Spleen (tissue), 13 donors: ENCODE measurements around the gene MCM3. TPM values are rescaled to one million over a fixed set of nuclear protein-coding genes. Genes with fewer than 3 reads are reported as not detected.

Experiments
- DNase-seq: peaks from one replicate; pipeline ENCODE4 v3.0.0-alpha.2; 2020
- H3K27ac ChIP-seq, 8 donors: fragments of 200-600 bp; sonication (generic) in 7 of 8; 1 replicate in 4 of 8; 2 replicates in 4 of 8; pipeline versions ENCODE4 v1.5.0 to v1.8.0; 2016 to 2021; ENCODE audit warnings: inconsistent platforms in 4 of 8, mild to moderate bottlenecking in 4 of 8, moderate library complexity in 1 of 8
- H3K27me3 ChIP-seq, 7 donors: fragments of 200-600 bp; sonication (generic) in 6 of 7; replicated peaks in 1 of 7; 1 replicate in 4 of 7; 2 replicates in 3 of 7; pipeline versions ENCODE4 v1.5.0 to v1.8.0; 2016 to 2021; ENCODE audit warnings: inconsistent platforms in 3 of 7, mild to moderate bottlenecking in 1 of 7
- H3K36me3 ChIP-seq, 6 donors: fragments of 200-600 bp; sonication (generic) in 5 of 6; 1 replicate in 4 of 6; 2 replicates in 2 of 6; pipeline versions ENCODE4 v1.5.0 to v1.8.0; 2016 to 2021; ENCODE audit warnings: inconsistent platforms in 2 of 6
- H3K4me1 ChIP-seq, 6 donors: fragments of 200-600 bp; sonication (generic) in 5 of 6; 1 replicate in 3 of 6; 2 replicates in 3 of 6; pipeline versions ENCODE4 v1.5.0 to v1.8.0; 2016 to 2021; ENCODE audit warnings: inconsistent platforms in 3 of 6
- H3K4me3 ChIP-seq, 8 donors: fragments of 200-600 bp; sonication (generic) in 7 of 8; 1 replicate in 4 of 8; 2 replicates in 4 of 8; pipeline versions ENCODE4 v1.5.0 to v1.8.0; 2016 to 2021; ENCODE audit warnings: inconsistent platforms in 4 of 8, mild to moderate bottlenecking in 4 of 8, moderate library complexity in 2 of 8
- H3K9me3 ChIP-seq, 8 donors: fragments of 200-600 bp; sonication (generic) in 7 of 8; 1 replicate in 4 of 8; 2 replicates in 4 of 8; pipeline versions ENCODE4 v1.5.0 to v1.8.0; 2016 to 2021; ENCODE audit warnings: inconsistent platforms in 4 of 8
- POLR2A ChIP-seq, 3 donors: fragments of 450-650 bp; IDR thresholded peaks; one replicate each; pipeline ENCODE4 v1.5.1; 2017; ENCODE audit warnings: antibody characterized with exemption in 3 of 3, mild to moderate bottlenecking in 1 of 3
- POLR2AphosphoS5 ChIP-seq, 3 donors: sonication (generic); formaldehyde crosslinking; IDR thresholded peaks; one replicate each; pipeline ENCODE4 v1.5.1; 2017; ENCODE audit warnings: antibody characterized with exemption in 3 of 3
- whole genome bisulfite sequencing, 5 donors: extraction: QIAGEN DNeasy Blood & Tissue Kit in 3 of 5; methylation state at CpG; one replicate each; pipeline versions ENCODE4 v1.1.5 to v1.1.7; 2013 to 2018; 5-methylcytosine and 5-hydroxymethylcytosine counted together
- intact Hi-C: fragments of 100-400 bp; cut with DNase I; formaldehyde crosslinking; loops from one replicate; pipeline ENCODE4 v1.15.0; 2023; ENCODE audit warnings: low total_unique reads
- long read RNA-seq, 2 donors: transcript quantifications; one replicate each; lab custom pipeline, GENCODE V29; 2026
- polyA plus RNA-seq, 3 donors: library from polyadenylated mRNA; stranded (reverse); fragments of 200-250 nt; gene quantifications; one replicate each; pipeline ENCODE4 v1.2.1, GENCODE V29; 2013
- total RNA-seq, 7 donors: library from RNA; depleted of rRNA in 3 of 7; stranded (reverse); fragments of >200 nt in 3 of 7; fragmentation: NEBNext Ultra II Directional in 4 of 7; extraction: Animal tissue kit (Norgen Biotek cat#: 25700) in 4 of 7; gene quantifications; one replicate each; pipeline versions ENCODE4 v1.1.0 to v1.2.1, GENCODE V29; 2016 to 2021
- TF ChIP-seq, protein P1 (sequence below), 11 experiments: fragments of 200-600 bp in 7 of 11; fragments of 450-650 bp in 4 of 11; sonication (generic) in 4 of 11; IDR thresholded peaks in 8 of 11; conservative IDR thresholded peaks in 3 of 11; 1 replicate in 7 of 11; 2 replicates in 4 of 11; pipeline versions ENCODE4 v1.4.0 to v1.8.0; 2016 to 2021; ENCODE audit warnings: antibody characterized with exemption in 11 of 11, inconsistent platforms in 4 of 11, mild to moderate bottlenecking in 1 of 11
- donor health status: healthy with polysubstance abuse.
- donor health status: DM: no; HTN: no; CAD: no; lungs with moderate emphysema.
- donor health status: DM: no; HTN: no; CAD: no.
- donor health status: Bipolar disorder and iron deficiency.
- donor health status: healthy.
- donor health status: DM: no; HTN: no; CAD: no.
- donor health status: DM: yes; HTN: yes; CAD: no.

Gene MCM3
- total RNA-seq = 10 to 100 TPM; 32.3 to 48.6 (median 36.8) TPM
- 10 to 100 TPM; 21.1 to 36.5 (median 29.4) TPM for polyA plus RNA-seq
- long read RNA-seq, donor 1, transcript MCM3-201 (17 exons, 3,083 nt) = major isoform, 10 of 10 reads
- long read RNA-seq, donor 1, partial matches to known transcripts = 0 of 10 reads
- long read RNA-seq, donor 1, other reads (novel, unspliced or antisense) = 0 of 10 reads
- long read RNA-seq, donor 2, transcript MCM3-201 (17 exons, 3,083 nt) = major isoform, 8 of 8 reads
- long read RNA-seq, donor 2, partial matches to known transcripts = 0 of 8 reads
- long read RNA-seq, donor 2, other reads (novel, unspliced or antisense) = 0 of 8 reads

DNA sequence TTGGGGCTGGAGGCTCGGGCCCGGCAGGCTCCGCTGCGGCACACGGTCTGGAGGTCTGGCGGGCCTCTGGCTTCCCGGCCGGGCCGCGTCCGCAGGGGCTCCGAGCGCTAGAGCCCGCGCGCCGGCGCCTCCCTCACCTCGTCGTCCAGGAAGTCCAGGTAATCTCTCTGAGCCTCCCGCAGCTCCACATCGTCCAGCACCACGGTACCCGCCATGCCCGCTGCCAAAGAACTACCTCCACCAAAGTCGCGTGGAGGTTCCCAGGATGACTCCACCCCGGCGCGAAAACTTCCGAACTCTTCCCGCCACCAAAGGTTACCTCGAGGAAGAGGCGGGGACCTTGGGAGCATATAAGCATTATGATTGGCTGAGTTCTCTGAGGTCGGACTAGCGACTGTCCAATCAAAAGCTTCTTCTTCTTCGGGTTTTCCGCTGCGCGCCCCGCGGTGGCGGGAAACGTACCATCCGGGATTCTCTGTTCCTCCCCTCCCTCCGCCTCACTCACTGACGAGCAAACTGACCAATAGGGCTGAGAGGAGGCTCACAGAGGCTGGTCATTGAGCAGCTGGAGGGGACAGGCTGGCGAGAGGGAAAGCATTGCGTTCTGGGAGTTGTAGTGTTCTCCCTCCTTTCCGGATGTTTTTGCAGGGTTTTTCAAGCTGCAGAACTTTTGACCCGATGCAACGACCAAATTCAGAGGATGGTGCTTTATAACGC lies at the start of gene MCM3:
Gene MCM3 (minus strand): TSS at position 283 of the 717 bp plus-strand sequence. CDS start 68 bp downstream, at position 215.
- TF ChIP-seq POLR2AphosphoS5 (IDR thresholded peaks at IDR 0.05) = peak; percentile 77 to 84 (median 80)
- TF ChIP-seq, protein P1, sequence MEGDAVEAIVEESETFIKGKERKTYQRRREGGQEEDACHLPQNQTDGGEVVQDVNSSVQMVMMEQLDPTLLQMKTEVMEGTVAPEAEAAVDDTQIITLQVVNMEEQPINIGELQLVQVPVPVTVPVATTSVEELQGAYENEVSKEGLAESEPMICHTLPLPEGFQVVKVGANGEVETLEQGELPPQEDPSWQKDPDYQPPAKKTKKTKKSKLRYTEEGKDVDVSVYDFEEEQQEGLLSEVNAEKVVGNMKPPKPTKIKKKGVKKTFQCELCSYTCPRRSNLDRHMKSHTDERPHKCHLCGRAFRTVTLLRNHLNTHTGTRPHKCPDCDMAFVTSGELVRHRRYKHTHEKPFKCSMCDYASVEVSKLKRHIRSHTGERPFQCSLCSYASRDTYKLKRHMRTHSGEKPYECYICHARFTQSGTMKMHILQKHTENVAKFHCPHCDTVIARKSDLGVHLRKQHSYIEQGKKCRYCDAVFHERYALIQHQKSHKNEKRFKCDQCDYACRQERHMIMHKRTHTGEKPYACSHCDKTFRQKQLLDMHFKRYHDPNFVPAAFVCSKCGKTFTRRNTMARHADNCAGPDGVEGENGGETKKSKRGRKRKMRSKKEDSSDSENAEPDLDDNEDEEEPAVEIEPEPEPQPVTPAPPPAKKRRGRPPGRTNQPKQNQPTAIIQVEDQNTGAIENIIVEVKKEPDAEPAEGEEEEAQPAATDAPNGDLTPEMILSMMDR (IDR thresholded peaks at IDR 0.05 in 8 of 11, conservative IDR thresholded peaks at IDR 0.05 in 3 of 11) = peak in 9 of 11 experiments; percentile 5 to 69 (median 32)
- no peak for TF ChIP-seq POLR2A (IDR thresholded peaks at IDR 0.05)
- peak within 1 kb of the TSS; percentile 61 to 95 (median 86) for H3K4me3 ChIP-seq
- H3K36me3 ChIP-seq = peaks cover 0 to 35% (median 31%) of the 10 kb centered on the region in 6 donors
- H3K9me3 ChIP-seq = no peaks in the 10 kb centered on the region
- 0 to 1% (median 0%) methylated on average over 38 to 53 of the region's 53 CpGs for WGBS, 5 donors
- H3K27me3 ChIP-seq = no peaks in the 10 kb centered on the region
- intact Hi-C loops = loop anchor here (5.0 to 10.0 kb wide), 3 partner anchors 113 to 380 kb away; no protein-coding TSS in a partner anchor
- H3K27ac ChIP-seq = peak within 1 kb of the TSS; percentile 54 to 87 (median 80)
- peaks cover 17 to 59% (median 34%) of the 10 kb centered on the region in 6 donors for H3K4me1 ChIP-seq
- DNase-seq = peak; percentile 97

DNA sequence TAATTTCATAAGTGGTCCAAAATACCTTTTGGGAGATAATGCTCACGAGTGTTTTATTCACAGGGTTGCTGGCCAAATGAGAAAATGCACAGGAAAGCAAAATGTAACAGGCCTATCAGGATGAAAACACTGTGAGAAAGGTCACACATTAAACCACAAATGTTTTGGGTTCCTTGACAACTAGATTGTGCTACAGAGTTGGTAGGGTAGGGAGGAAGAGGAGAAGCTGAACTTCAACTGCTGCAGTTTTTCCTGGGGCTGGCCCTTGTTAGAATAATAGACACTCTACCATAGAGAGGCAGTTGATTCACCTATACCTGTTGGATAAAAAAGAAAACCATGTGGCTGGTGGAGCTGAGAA lies 49.3 kb upstream of the MCM3 start:
- H3K4me3 ChIP-seq = no peak overlapping the region
- no peaks in the 10 kb centered on the region for H3K27me3 ChIP-seq
- H3K36me3 ChIP-seq = no peaks in the 10 kb centered on the region
- peaks cover 0 to 44% (median 13%) of the 10 kb centered on the region in 6 donors for H3K4me1 ChIP-seq
- H3K27ac ChIP-seq = peak overlapping the region in 6 of 8 donors; percentile 9 to 74 (median 64)
- TF ChIP-seq, protein P1 (IDR thresholded peaks at IDR 0.05 in 8 of 11, conservative IDR thresholded peaks at IDR 0.05 in 3 of 11) = peak in 1 of 11 experiments; percentile 14
- TF ChIP-seq POLR2A (IDR thresholded peaks at IDR 0.05) (no peak), POLR2AphosphoS5 (IDR thresholded peaks at IDR 0.05) (no peak)
- WGBS, 5 donors = 10 to 30% (median 23%) methylated on average over 1 of the region's 1 CpG
- intact Hi-C loops = no loop called here
- H3K9me3 ChIP-seq = no peaks in the 10 kb centered on the region
- no peak for DNase-seq

DNA sequence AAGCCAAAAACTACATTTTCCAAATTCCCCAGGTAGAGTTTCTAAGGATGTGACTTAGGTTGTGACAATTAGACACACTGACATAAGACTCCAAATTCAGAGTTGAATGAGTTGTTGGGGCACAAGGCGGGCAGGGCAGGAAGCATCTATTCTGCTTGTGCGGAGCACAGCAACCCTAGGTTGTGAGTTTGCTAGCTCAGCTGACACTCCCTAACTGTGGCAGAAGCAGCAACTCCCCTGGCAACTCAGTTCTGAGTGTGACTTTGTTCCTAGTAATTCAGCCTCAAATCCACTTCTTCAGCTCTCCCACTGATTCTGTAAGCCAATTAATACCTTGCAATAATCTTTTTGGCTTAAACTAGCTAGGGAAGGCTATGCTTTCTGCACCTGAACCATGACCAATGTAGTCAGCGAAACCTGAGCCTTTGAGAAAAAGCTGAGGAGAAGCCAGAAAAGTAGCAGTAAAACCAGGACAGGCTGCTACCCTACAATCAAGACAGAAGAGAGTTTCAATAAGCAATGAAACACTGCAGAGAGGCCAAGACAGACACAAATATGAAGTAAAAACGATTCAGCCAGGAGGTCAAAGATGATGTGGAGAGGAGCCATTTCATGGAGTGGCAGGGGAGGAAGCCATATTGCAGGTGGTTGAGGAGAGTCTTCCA lies 47.4 kb upstream of the MCM3 start:
- H3K27me3 ChIP-seq = no peaks in the 10 kb centered on the region
- H3K4me3 ChIP-seq = no peak overlapping the region
- H3K9me3 ChIP-seq = no peaks in the 10 kb centered on the region
- TF ChIP-seq POLR2A (IDR thresholded peaks at IDR 0.05) (no peak), POLR2AphosphoS5 (IDR thresholded peaks at IDR 0.05) (no peak)
- TF ChIP-seq, protein P1 (IDR thresholded peaks at IDR 0.05 in 8 of 11, conservative IDR thresholded peaks at IDR 0.05 in 3 of 11) = no peak
- 82 to 95% (median 92%) methylated on average over 4 of the region's 4 CpGs for WGBS, 5 donors
- peaks cover 0 to 44% (median 13%) of the 10 kb centered on the region in 6 donors for H3K4me1 ChIP-seq
- no peak for DNase-seq
- H3K36me3 ChIP-seq = no peaks in the 10 kb centered on the region
- intact Hi-C loops = no loop called here
- H3K27ac ChIP-seq = no peak overlapping the region
